Gastrocnemius medialis (tissue), 4 donors: ENCODE data around the gene GRIN2A. TPM values are rescaled to one million over a fixed set of nuclear protein-coding genes. Genes with fewer than 3 reads are reported as not detected.
A peak's percentile ranks its signal among the peaks of the same experiment; 100 is the strongest.

ENCODE experiments used
- ATAC-seq, 2 donors: fragments of 150-250 bp; one replicate each; pipeline ENCODE4 v1.9.1; 2016
- DNase-seq, 2 donors: peaks; one replicate each; pipeline ENCODE4 v3.0.0-alpha.2; 2019
- H3K27ac ChIP-seq, 4 donors: fragments of 200-600 bp; sonication (generic); 1 replicate in 1 of 4; 2 replicates in 3 of 4; pipeline ENCODE4 v1.5.1; 2016 to 2018; ENCODE audit warnings: mild to moderate bottlenecking in 2 of 4, moderate library complexity in 1 of 4
- H3K27me3 ChIP-seq, 3 donors: fragments of 200-600 bp; sonication (generic) in 2 of 3; 1 replicate in 1 of 3; 2 replicates in 2 of 3; pipeline versions ENCODE4 v1.5.1 to v1.6.0; 2016 to 2019; ENCODE audit warnings: mild to moderate bottlenecking in 1 of 3, moderate library complexity in 1 of 3
- H3K36me3 ChIP-seq, 2 donors: fragments of 200-600 bp; sonication (generic) in 1 of 2; one replicate each; pipeline ENCODE4 v1.5.1; 2017 to 2018
- H3K4me1 ChIP-seq, 2 donors: fragments of 200-600 bp; sonication (generic) in 1 of 2; one replicate each; pipeline ENCODE4 v1.5.1; 2016 to 2017; ENCODE audit warnings: mild to moderate bottlenecking in 2 of 2
- H3K4me3 ChIP-seq, 4 donors: fragments of 200-600 bp; sonication (generic) in 3 of 4; 1 replicate in 1 of 4; 2 replicates in 3 of 4; pipeline ENCODE4 v1.5.1; 2016 to 2019; ENCODE audit warnings: mild to moderate bottlenecking in 2 of 4
- H3K9me3 ChIP-seq, 3 donors: fragments of 200-600 bp; sonication (generic) in 2 of 3; 1 replicate in 1 of 3; 2 replicates in 2 of 3; pipeline ENCODE4 v1.5.1; 2016 to 2019
- POLR2A ChIP-seq, 2 donors: fragments of 450-650 bp; IDR thresholded peaks; one replicate each; pipeline ENCODE4 v1.6.1; 2017; ENCODE audit warnings: antibody characterized with exemption in 2 of 2, mild to moderate bottlenecking in 2 of 2, moderate library complexity in 2 of 2
- in situ Hi-C, 4 donors: fragments of 200-750 bp; cut with MboI; loops; one replicate each; pipeline versions ENCODE4 v1.15.0 to v1.8.0; 2017; ENCODE audit warnings: low sequenced_read_pairs in 4 of 4
- intact Hi-C: fragments of 100-400 bp; cut with DNase I; formaldehyde crosslinking; loops from one replicate; pipeline ENCODE4 v1.15.1; 2023; ENCODE audit warnings: low total_unique reads
- total RNA-seq, 4 donors: library from RNA; depleted of rRNA; stranded (reverse); fragments of >200 nt; gene quantifications; one replicate each; pipeline versions ENCODE4 v1.1.0 to v1.2.3, GENCODE V29; 2016
- TF ChIP-seq, protein P1 (sequence below), 5 experiments: fragments of 450-650 bp in 3 of 5; fragments of 200-600 bp in 2 of 5; sonication (generic) in 2 of 5; IDR thresholded peaks in 4 of 5; conservative IDR thresholded peaks in 1 of 5; 1 replicate in 4 of 5; 2 replicates in 1 of 5; pipeline ENCODE4 v1.5.1; 2016 to 2019; ENCODE audit warnings: antibody characterized with exemption in 5 of 5, mild to moderate bottlenecking in 3 of 5, moderate library complexity in 3 of 5

Gene GRIN2A
- total RNA-seq, 4 donors from 2014 or later, result 0.13 to 0.87 TPM; not detected in 2

DNA sequence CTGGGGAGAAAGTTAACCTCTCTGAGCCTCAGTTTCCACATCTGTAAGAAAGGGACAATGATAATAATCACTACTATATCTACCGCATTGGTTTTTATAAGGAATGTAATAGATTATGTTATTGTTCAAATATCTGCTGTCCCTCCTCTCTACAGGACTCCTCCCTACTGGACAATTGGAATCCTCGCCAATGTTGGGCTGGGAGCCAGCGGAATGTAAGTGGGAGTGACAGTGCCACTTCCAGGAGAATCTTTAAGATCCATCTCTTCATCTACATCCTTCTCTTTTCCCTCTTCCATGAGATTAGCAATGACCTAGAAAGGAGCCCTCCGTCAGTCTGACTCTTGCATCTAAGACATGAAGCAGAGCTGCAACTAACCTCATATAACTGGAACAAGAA, 95.1 kb downstream of the GRIN2A start:
- DNase-seq, result no peak
- TF ChIP-seq, protein P1, sequence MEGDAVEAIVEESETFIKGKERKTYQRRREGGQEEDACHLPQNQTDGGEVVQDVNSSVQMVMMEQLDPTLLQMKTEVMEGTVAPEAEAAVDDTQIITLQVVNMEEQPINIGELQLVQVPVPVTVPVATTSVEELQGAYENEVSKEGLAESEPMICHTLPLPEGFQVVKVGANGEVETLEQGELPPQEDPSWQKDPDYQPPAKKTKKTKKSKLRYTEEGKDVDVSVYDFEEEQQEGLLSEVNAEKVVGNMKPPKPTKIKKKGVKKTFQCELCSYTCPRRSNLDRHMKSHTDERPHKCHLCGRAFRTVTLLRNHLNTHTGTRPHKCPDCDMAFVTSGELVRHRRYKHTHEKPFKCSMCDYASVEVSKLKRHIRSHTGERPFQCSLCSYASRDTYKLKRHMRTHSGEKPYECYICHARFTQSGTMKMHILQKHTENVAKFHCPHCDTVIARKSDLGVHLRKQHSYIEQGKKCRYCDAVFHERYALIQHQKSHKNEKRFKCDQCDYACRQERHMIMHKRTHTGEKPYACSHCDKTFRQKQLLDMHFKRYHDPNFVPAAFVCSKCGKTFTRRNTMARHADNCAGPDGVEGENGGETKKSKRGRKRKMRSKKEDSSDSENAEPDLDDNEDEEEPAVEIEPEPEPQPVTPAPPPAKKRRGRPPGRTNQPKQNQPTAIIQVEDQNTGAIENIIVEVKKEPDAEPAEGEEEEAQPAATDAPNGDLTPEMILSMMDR (IDR thresholded peaks at IDR 0.05 in 4 of 5, conservative IDR thresholded peaks at IDR 0.05 in 1 of 5), result no peak
- TF ChIP-seq POLR2A (IDR thresholded peaks at IDR 0.05), result no peak
- no peaks in the 10 kb centered on the region for H3K36me3 ChIP-seq
- no peak overlapping the region for H3K27ac ChIP-seq
- H3K9me3 ChIP-seq, result no peaks in the 10 kb centered on the region
- intact Hi-C loops, result no loop called here
- ATAC-seq, result no peak
- in situ Hi-C loops, result no loop called here
- H3K4me1 ChIP-seq, result no peaks in the 10 kb centered on the region
- H3K4me3 ChIP-seq, result no peak overlapping the region
- H3K27me3 ChIP-seq, result no peaks in the 10 kb centered on the region

DNA sequence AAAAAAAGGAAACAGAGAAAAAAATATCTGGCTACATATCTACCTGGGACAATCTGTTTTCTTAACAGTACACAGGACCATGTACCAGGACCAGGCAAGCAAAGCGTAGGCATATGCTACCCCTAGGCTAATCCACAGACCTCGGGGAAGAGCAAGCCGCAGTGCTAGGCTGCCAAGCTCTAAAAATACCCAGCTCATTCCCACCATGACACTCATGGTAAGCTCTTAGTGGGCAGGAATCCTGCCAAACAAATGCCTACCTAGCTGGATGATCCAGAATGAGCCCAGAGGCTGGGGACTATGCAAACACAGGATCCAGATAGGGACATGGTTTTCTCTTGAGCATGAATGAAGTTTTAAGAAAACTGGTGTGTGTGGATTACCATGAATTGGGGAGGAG, 95.6 kb downstream of the GRIN2A start:
- H3K36me3 ChIP-seq, result no peaks in the 10 kb centered on the region
- H3K27ac ChIP-seq, result no peak overlapping the region
- no peak overlapping the region for H3K4me3 ChIP-seq
- no peak for DNase-seq
- intact Hi-C loops, result no loop called here
- H3K9me3 ChIP-seq, result no peaks in the 10 kb centered on the region
- TF ChIP-seq, protein P1 (IDR thresholded peaks at IDR 0.05 in 4 of 5, conservative IDR thresholded peaks at IDR 0.05 in 1 of 5), result no peak
- no peak for TF ChIP-seq POLR2A (IDR thresholded peaks at IDR 0.05)
- in situ Hi-C loops, result no loop called here
- no peaks in the 10 kb centered on the region for H3K27me3 ChIP-seq
- H3K4me1 ChIP-seq, result no peaks in the 10 kb centered on the region
- ATAC-seq, result peak in 1 of 2 donors; percentile 30

DNA sequence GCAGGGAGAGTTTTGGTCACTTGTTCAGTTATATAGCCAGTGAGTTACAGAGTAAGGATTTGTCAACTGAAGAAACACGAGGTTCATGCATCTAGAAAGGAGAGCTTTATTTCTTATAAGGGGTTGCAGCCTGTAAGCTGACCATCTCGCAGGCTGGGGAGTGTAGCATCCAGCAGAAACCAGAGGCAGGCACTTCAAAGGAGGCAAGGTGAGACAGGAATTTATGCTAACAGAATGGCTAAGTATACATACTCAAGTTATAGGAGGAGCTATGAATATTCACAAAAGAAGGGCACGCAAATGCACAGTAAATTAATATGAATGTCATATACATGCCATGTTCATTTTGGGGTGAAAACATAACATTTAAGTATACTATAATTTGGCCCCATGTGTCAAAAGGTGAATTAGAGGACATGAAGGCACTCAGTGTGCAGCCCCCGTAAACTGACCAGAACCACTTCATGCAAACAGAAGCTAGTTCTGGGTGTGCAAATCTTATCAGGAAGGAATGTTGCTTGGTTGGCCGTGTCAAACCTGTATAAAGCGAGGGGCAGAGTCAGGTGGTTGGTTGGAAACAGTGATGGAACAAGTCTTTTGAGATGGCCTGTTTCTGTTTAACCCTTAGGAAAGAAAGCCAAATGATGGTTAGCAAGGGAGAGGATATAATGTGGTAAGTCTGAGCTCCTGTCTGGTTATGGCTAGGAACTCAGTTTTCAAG, 97.0 kb downstream of the GRIN2A start:
- in situ Hi-C loops (no loop called here), intact Hi-C loops (no loop called here)
- H3K9me3 ChIP-seq, result no peaks in the 10 kb centered on the region
- no peak for ATAC-seq
- H3K4me1 ChIP-seq, result peaks cover 0 to 8% of the 10 kb centered on the region in 2 donors
- no peaks in the 10 kb centered on the region for H3K27me3 ChIP-seq
- no peaks in the 10 kb centered on the region for H3K36me3 ChIP-seq
- DNase-seq, result no peak
- H3K4me3 ChIP-seq, result no peak overlapping the region
- TF ChIP-seq POLR2A (IDR thresholded peaks at IDR 0.05), result no peak
- TF ChIP-seq, protein P1 (IDR thresholded peaks at IDR 0.05 in 4 of 5, conservative IDR thresholded peaks at IDR 0.05 in 1 of 5), result no peak
- H3K27ac ChIP-seq, result no peak overlapping the region

DNA sequence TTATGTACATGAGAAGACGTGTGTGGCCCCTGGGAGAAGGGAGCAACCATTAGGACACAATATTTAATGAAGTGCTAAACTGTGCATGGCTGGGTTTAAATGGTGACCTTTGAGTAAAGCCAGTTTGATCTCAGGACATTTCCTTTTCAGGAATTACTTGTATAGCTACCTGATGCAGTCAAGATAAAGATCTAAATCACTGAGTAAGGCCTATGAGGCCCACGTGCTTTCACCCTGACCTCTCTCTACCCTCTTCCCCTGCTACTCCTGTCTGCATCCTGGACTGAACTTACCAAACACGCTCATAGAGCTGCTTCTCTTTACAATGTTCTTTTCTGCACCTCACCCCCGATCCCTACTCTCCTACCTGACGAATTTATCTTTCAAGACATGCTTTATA, 98.9 kb downstream of the GRIN2A start:
- intact Hi-C loops (no loop called here), in situ Hi-C loops (no loop called here)
- Histone ChIP-seq H3K27ac (no peak overlapping the region), H3K9me3 (no peaks in the 10 kb centered on the region), H3K4me1 (peaks cover 0 to 8% of the 10 kb centered on the region in 2 donors), H3K4me3 (no peak overlapping the region), H3K27me3 (no peaks in the 10 kb centered on the region), H3K36me3 (no peaks in the 10 kb centered on the region)
- TF ChIP-seq, protein P1 (IDR thresholded peaks at IDR 0.05 in 4 of 5, conservative IDR thresholded peaks at IDR 0.05 in 1 of 5), result no peak
- TF ChIP-seq POLR2A (IDR thresholded peaks at IDR 0.05), result no peak
- DNase-seq (no peak), ATAC-seq (no peak)
